ENCODE results near the gene CCDC88C. TPM values are rescaled to one million over a fixed set of nuclear protein-coding genes. Genes with fewer than 3 reads are reported as not detected.

CCDC88C gene
- total RNA-seq, 1 donor from 2014 or later: 21.2 TPM

GRCh38 chr14:91309756-91310280 lies 107.8 kb downstream of the CCDC88C start:
- no peak for DNase-seq (ENCODE audit: low read depth, low spot score)

- no peak for DNase-seq (ENCODE audit: low read depth, low spot score)
These were observed 109.3 kb downstream of the CCDC88C start for GRCh38 chr14:91308337-91308736.

GRCh38 chr14:91307652-91308051 lies 110.0 kb downstream of the CCDC88C start:
- no peak for DNase-seq (ENCODE audit: low read depth, low spot score)

- no peak for DNase-seq (ENCODE audit: low read depth, low spot score)
These were observed 110.6 kb downstream of the CCDC88C start for GRCh38 chr14:91307046-91307445.

- DNase-seq (ENCODE audit: low read depth, low spot score): no peak
These were observed 111.1 kb downstream of the CCDC88C start for GRCh38 chr14:91306547-91306946.

GRCh38 chr14:91305650-91306431 lies 111.8 kb downstream of the CCDC88C start:
- DNase-seq (ENCODE audit: low read depth, low spot score): no peak

- DNase-seq (ENCODE audit: low read depth, low spot score): no peak
These were observed 113.7 kb downstream of the CCDC88C start for GRCh38 chr14:91303924-91304229.

- DNase-seq (ENCODE audit: low read depth, low spot score): no peak
These were observed 114.3 kb downstream of the CCDC88C start for GRCh38 chr14:91303091-91303923.

GRCh38 chr14:91302391-91302790 lies 115.2 kb downstream of the CCDC88C start:
- DNase-seq (ENCODE audit: low read depth, low spot score): no peak

GRCh38 chr14:91300957-91301356 lies 116.7 kb downstream of the CCDC88C start:
- no peak for DNase-seq (ENCODE audit: low read depth, low spot score)

- no peak for DNase-seq (ENCODE audit: low read depth, low spot score)
These were observed 117.2 kb downstream of the CCDC88C start for GRCh38 chr14:91300283-91300895.

- DNase-seq (ENCODE audit: low read depth, low spot score): no peak
These were observed 118.2 kb downstream of the CCDC88C start for GRCh38 chr14:91299121-91300115.

GRCh38 chr14:91298576-91298975 lies 119.0 kb downstream of the CCDC88C start:
- DNase-seq (ENCODE audit: low read depth, low spot score): no peak

- DNase-seq (ENCODE audit: low read depth, low spot score): no peak
These were observed 120.4 kb downstream of the CCDC88C start for GRCh38 chr14:91297081-91297711.

- no peak for DNase-seq (ENCODE audit: low read depth, low spot score)
These were observed 121.5 kb downstream of the CCDC88C start for GRCh38 chr14:91295851-91296796.

- DNase-seq (ENCODE audit: low read depth, low spot score): no peak
These were observed 122.3 kb downstream of the CCDC88C start for GRCh38 chr14:91295276-91295845.

- DNase-seq (ENCODE audit: low read depth, low spot score): no peak
These were observed 123.5 kb downstream of the CCDC88C start for GRCh38 chr14:91294153-91294552.

- DNase-seq (ENCODE audit: low read depth, low spot score): no peak
These were observed 124.3 kb downstream of the CCDC88C start for GRCh38 chr14:91293281-91293680.

GRCh38 chr14:91292491-91292890 lies 125.1 kb downstream of the CCDC88C start:
- no peak for DNase-seq (ENCODE audit: low read depth, low spot score)

All from pulmonary artery endothelial cell (primary cell).